Pons (tissue), 1 donor: ENCODE measurements around the gene SH3PXD2A.
"Not testable (repeated sequence)": the region's sequence is repeated elsewhere in the genome, so short reads cannot be mapped to it uniquely, and the experiment has no call there.

ENCODE experiments used
- DNase-seq: peaks from one replicate; pipeline ENCODE4 v3.0.0-alpha.2; 2016; ENCODE audit warnings: low spot score

Gene SH3PXD2A

GRCh38 chr10:103833731-103834365, 21.5 kb downstream of the SH3PXD2A start:
- DNase-seq, result peak; percentile 76

- DNase-seq, result no peak
Measured at GRCh38 chr10:103832806-103833205, 22.6 kb downstream of the SH3PXD2A start.

DNA sequence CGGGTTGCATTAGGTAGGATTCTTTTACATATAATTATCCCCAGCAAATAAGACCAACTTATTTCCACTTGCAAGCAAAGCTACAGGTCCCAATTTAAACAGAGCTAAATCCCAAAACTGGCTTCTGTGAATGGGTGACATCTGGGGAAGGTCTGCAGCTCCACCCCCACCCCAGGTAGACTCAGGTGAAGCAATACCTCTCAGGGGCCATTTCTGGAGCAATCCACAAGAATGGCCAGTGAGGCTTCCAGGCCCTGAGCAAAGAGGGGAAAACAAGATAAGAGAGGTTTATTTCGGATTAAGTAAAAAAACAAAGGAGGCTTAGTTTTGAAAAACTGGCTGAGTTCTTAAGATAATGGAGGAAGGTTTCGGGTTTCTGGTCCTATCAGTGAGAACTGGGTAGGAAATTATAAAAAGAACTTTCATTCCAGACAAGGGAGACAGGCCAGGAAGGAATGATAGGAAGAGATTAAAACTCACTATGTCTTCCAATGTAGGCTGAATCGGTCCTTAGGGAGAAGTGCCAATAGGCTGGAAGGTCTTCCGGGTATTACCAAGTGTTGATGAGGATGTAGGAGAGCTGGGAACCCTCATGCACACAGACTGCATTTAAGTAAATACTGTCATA, 25.4 kb downstream of the SH3PXD2A start:
- no peak for DNase-seq

- DNase-seq, result no peak
Measured at GRCh38 chr10:103829278-103829677, 26.1 kb downstream of the SH3PXD2A start.

DNA sequence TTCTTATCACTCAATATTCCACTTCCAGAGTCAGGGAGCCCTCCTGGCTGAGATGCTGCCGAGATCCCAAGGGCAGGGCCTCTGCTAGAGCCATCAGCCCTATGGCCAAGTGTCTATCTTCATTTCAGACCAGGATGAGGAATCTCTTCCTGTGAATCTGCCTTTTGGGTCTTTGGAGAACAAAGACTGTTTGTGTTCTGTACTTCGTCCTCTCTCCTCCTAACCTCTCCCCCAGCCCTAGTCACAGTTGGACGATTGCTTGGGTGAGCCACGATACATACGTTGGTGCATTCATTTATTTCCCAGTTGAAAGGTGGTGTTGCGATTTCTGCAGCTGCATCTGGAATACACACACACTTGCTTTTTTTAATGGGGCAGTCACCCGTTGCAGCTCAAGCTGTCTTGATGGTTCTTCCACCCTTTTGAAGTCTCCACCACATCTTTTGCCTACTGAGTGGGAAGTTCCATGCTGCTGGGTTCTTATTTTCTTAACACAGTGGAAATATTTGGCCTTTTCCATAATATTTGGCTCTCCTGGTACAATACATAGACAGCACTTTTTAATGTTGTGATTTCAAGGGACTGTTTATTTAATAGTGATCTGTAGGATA, 26.7 kb downstream of the SH3PXD2A start:
- no peak for DNase-seq

DNA sequence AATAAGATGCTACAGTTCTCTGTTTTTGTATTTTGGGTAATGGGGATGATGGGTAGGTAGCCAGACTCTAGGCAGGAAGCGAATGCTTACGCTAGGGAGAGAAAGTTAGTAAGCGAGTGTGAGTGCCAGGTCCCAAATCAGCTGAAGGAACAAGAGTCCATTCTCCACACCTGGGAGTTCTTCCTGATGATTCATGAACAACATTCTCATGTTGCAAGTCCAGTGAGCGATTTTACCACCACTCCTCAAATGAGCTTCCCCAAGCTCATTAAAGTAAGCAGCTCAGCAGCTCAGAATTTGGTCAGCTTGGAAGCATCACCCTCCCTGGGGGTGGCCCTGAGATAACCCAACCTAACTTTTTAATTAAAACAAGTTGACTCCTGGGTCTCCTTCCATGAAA, 27.3 kb downstream of the SH3PXD2A start:
- DNase-seq, result no peak

DNA sequence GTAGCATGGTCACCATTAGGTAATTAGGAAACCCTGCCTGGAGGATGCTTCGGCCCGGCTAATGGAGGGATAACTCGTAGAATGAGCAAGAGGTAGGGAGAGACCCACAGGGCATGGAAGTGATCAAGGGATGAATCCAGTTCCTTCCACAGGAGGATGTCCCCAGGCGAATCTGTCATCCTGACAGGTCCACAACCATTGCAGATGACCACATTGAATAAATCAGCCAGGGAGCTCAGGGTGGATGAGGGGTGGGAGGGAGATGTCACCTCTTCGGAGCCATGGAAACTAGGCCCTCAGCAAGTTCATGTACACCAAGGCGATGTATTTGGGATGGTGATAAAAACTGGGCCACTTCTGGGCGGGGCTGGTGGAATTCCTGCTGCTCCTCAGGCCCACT, 28.5 kb downstream of the SH3PXD2A start:
- no peak for DNase-seq

DNA sequence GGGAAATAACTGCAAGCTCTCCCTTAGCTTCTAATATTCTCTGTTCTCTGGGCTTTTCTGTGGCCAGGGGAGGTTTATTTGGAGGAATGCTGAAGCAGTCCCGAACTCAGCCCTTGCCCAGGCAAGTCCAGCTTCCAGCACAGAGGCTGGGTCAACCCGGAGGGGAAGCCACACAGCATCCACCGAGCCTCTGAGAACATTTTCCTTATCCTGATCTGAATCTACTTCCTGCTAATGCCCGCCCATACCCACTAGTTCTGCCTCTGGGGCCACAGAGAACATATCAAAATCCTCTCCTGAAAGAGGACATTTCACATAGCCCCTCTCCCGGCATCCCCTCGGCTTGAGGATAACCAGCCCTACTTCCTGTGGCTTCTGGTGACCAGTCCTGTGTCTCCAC, 31.1 kb downstream of the SH3PXD2A start:
- no peak for DNase-seq

- DNase-seq, result no peak
Measured at GRCh38 chr10:103823706-103824272, 31.6 kb downstream of the SH3PXD2A start.

- no peak for DNase-seq
Measured at GRCh38 chr10:103822800-103823199, 32.6 kb downstream of the SH3PXD2A start.

GRCh38 chr10:103822107-103822716, 33.2 kb downstream of the SH3PXD2A start:
- DNase-seq, result no peak

GRCh38 chr10:103820101-103821062, 35.0 kb downstream of the SH3PXD2A start:
- no peak for DNase-seq

GRCh38 chr10:103819493-103819892, 35.9 kb downstream of the SH3PXD2A start:
- no peak for DNase-seq

DNA sequence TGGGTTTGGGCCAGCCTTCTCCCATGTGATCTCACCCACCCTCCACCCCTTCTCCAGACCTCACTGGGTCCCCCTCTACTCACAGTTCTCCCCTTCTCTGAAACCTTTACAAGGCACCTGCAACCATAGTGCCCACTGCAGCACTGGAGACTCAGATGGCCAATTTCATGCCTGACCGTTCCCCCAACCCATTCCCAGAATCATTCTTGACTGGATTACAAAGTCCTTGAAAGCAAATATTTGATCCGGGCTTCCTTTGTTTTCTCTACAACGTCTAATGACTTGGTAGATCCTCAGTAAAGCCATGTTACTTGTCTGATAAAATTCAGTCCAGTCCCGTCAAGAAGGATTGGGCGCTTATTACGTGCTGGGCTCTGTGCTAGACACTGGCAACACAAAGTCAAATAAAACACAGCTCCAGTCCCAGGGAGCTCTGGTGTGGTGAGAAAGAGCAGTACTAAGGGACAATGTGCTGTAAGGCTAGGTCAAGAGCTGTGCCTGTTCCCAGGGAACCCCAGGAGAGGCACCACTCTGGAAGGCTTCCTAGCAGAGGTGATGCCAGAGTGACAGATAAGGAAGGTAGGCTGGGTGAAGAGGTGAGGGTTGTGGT, 36.5 kb downstream of the SH3PXD2A start:
- DNase-seq, result no peak

GRCh38 chr10:103818105-103818504, 37.3 kb downstream of the SH3PXD2A start:
- DNase-seq, result no peak

DNA sequence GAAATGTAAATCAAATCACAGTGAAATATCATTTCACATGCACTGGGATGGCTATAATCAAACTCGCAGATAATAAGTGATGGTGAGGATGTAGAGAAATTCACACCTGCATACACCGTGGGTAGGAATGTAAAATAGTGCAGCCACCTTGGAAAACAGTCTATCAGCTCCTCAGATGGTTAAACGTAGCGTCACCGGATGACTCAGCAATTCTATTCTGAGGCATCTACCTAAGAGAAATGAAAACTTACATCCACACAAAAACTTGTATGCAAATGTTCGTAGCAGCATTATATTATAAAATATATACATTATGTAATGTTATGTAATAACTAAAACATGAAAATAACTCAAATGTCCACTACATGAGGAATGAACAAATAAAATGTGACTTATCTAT, 38.9 kb downstream of the SH3PXD2A start:
- no peak for DNase-seq

GRCh38 chr10:103814626-103815370, 40.6 kb downstream of the SH3PXD2A start:
- DNase-seq, result no peak

DNA sequence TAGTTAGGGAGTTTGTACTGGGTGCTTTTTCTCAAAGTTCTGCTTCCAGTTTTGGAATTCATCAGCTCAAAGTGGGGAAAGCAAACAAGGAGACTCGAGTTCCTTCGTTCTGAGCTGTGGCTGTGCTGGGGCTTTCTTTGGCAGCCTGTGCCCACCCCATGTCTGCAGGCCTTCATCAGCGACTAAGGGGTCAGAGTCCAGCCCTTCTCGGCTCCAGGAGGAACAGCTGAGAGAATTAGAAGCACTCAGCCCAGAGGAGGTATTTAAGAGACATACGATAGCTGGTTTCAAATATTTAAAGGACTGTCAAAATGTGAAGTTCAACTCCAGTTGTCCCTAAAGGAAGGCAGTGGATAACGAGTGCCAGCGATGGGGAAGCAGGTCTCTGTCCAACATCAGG, 41.3 kb downstream of the SH3PXD2A start:
- DNase-seq, result no peak

DNA sequence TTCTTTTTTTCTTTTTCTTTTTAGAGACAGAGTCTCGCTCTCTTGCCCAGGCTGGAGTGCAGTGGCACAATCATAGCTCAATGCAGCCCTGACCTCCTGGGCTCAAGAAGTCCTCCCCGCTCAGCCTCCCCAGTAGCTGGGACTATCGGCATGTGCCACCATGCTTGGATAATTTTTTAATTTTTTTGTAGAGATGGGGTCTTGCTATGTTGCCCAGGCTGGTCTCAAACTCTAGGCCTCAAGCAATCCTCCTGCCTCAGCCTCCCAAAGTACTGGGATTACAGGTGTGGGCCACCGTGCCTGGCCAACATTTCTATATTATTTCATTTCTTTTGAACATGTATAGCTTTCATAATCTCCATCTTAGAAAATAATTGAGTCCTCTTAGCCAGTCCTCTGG, 42.1 kb downstream of the SH3PXD2A start:
- not testable (repeated sequence) for DNase-seq

DNA sequence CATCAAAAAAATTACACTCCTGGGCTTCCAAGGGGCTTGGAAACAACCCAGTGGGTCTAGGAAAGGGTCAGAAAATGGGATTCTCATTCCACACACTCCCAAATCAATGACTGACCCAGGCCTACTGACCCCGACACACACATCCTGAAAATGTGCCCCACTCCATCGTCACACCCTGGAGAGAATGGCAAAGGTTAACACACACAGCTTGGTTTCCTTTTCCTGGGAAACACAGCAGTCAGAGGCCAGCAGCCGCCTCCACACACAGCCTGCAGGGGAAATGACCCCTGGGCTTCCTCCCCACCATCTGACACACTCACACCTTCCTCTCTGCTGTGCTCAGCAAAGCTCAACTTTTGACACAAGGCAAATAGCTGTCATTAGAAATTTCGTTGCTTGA, 42.9 kb downstream of the SH3PXD2A start:
- no peak for DNase-seq
